GM18867 (cell line): ENCODE measurements around the gene SYTL1.

Source experiments
- ATAC-seq: cut with Tn5 transposase; IDR thresholded peaks from one replicate; pipeline ENCODE4 v1.9.1; 2021; ENCODE audit warnings: mild to moderate bottlenecking, moderate library complexity; ENCODE audit not compliant: unreplicated experiment

The SYTL1 gene

DNA sequence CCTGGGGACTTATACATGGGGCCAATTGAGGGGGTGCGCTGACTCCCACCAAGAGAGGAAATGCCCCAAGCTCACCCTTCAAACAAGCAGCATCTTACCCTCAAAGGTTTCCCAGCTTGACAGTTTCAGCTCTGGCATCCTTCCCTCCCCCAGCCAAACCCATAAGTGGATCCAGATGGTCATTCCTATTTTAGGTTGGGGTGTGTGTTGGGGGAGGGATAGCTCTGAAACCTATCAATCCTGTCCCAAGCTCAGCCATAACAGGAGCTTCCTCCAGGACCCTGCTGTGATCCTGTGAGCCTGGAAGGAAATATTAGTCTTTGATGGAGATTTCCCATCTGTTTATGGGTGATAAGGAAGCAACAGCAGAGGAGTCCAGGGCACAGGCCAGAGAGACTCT lies 23.2 kb upstream of the SYTL1 start:
- no peak for ATAC-seq

DNA sequence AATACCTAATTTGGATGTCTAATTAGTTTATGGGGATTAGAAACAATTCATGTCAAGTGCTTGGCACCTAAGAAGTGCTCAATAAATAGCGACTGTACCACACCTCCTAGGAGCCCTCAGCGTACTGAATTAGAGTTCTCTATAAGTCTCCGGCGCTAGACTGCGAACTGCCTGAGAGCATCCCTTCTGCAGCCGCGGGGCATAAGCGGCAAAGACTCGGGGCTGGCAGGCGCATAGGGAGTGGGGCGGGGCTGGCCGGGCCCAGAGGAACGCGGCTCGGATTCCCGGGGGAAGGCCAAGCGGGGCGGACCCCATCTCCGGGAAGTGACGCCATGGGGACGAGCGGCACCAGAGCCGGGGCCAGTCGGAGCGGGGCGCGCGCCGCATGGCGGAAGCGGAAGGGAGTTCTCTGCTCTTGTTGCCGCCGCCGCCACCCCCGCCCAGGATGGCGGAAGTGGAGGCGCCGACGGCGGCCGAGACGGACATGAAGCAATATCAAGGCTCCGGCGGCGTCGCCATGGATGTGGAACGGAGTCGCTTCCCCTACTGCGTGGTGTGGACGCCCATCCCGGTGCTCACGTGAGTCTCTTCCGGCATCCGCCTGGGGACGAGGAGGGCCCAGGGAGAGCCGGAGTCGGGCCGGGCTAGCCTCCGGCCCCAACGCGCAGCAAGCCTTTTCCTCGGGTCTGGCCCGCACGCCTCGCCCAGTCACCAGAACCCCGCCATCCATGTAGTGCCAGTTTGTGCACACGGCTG lies 19.8 kb upstream of the SYTL1 start, which contains the start of gene TMEM222:
Gene TMEM222, plus strand, starts transcription at position 351 of the 756 bp plus-strand sequence. Its CDS starts 35 bp downstream, at position 386.
- ATAC-seq, result peak; percentile 91

DNA sequence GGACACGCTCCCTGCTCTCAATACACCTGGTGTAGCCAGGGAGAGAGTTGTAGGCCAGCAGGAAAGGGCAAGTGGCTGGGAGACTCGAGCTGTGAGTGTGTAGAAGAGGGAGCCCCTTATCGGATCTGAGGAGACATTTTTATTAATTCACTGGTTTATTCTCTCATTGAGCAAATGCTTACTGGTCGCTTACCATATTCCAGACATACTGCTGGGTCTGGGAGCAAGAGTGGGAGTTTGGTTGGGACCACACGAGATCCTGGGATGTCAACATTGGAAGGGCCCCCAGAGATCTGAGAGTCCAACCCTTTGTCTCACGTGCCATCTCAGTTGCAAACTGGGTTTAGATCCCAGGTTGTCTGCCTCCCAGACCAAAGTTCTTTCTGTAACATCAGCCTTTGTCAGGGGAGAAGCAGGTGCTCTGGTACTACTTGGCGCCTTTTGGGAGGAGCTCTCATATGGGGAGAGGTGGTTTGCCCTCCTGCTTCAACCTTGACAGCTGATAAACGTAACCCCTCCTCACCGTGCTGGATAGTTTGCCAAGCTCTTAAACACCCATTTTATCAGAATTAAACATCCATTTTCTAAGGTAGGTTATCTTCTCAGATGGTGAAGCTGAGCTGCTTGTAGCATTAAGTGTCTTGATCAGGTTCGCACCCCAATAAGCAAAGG lies 19.1 kb upstream of the SYTL1 start:
- no peak for ATAC-seq

GRCh38 chr1:27325286-27325685 lies 16.5 kb upstream of the SYTL1 start:
- no peak for ATAC-seq

DNA sequence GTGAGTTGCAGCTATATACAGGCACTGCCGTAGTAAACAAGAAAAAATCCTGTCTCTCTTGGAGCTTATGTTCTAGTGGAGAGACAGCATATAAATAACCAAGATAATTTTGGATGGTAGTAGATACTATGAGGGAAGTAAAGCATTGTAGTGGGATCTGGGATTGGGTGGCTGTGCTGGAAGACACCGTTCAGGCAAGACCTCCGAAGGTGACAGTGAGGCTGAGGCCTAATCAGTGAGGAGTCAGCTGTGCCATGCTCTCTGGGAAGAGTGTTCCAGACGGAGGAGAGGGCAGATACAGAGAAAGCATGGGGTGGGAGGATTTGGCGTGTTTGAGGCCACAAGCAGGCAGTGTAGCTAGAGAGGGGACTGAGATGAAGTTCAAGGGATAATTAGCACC lies 13.9 kb upstream of the SYTL1 start:
- no peak for ATAC-seq

- ATAC-seq, result no peak
Measured at GRCh38 chr1:27330786-27331185, 11.0 kb upstream of the SYTL1 start.

GRCh38 chr1:27331426-27331825 lies 10.4 kb upstream of the SYTL1 start:
- no peak for ATAC-seq

DNA sequence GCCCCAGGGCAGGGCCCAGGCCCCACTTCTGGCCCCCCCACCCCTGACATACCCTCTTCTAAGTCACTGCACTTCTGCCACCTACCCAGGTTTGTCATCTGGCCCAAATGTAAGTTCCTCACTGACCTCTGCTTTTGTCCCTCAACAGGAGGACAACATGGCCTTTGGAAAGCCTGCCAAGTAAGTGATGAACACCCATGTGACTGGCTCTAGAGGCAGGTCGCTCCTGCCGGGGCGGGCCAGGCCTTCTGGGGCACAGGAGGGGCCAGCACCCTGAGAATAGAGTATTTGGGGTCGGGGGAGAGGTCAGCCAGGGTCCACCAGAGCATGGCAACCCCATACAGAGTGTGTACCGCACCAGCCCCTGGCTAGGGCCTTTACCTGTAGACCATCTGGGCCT lies 9.9 kb upstream of the SYTL1 start:
- no peak for ATAC-seq

DNA sequence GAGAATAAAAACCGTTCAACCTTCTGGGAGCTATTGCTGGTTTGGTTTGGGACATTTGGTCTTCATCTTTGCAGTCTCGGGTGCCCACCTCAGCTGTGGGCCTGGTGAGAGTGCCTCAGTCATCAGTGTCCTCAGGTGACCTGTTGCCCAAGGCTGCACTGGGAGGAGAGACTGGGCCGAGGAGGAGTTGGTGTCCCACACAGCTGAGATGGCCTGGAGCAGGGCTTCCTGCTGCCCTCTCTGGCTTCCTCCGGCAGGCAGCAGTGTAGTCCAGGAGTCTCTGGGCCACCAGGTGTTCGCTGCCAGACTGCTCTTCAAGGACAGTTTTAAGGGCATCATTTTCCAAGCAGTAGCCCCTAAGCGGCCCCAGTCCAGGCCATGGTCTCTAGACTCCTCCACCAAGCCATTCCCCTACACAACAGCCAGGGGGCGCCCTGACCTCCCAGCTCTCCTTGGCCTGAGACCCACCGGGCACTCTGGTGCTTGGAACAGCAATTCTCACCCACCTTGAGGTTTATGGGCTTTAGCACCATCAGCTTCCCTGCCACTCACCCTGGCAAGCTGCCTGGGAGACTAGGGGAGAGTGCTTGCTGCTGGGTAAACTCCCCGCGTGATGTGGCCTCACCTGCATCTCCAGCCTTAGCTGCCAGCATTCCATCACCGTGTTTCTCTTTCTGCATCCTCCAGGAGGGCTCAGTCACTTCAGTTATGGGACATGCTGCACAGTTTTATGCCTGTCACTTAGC lies 9.1 kb upstream of the SYTL1 start:
- ATAC-seq, result no peak

GRCh38 chr1:27333717-27334279 lies 8.0 kb upstream of the SYTL1 start:
- no peak for ATAC-seq

- ATAC-seq, result no peak
Measured at GRCh38 chr1:27335506-27336422, 6.1 kb upstream of the SYTL1 start.

DNA sequence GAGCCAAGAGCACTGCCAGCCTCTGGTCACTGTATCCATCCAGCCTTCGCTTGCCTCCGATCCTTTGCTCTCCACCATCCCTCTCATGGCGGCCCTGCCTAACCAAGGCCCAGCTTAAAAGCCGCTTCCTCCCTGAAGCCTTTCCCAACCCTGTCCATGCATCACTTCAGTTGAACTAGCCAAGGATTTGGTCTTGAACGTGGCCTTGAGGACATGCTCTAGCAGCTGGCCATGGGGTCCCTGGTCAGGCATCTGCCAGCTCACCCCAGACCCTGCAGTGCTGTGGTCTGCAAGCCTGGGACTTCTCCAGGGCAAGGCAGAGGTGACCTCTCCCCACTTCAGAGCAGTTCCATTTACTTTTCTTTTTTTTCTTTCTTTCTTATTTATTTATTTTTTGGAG lies 5.1 kb upstream of the SYTL1 start:
- ATAC-seq, result no peak

- no peak for ATAC-seq
Measured at GRCh38 chr1:27338751-27339150, 3.1 kb upstream of the SYTL1 start.

DNA sequence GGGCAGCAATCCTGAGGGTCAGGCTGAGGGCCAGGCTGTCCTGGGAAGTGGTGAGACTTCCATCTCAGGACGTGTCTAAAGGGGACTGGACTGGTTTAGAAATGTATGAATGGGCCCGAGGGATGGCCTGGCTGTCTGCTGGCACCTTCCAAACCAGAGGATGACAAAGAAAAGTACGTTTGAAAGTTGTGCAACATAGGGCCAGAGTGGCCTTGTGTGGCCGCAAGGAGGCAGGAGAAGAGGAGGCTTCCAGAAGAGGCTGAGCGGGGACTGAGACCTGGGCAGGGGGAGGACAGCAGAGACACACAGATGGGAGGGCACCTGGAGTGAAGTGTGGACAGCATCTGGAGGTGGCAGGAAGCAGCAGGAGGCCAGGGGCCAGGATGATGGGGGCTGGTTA lies 2.6 kb upstream of the SYTL1 start:
- no peak for ATAC-seq

DNA sequence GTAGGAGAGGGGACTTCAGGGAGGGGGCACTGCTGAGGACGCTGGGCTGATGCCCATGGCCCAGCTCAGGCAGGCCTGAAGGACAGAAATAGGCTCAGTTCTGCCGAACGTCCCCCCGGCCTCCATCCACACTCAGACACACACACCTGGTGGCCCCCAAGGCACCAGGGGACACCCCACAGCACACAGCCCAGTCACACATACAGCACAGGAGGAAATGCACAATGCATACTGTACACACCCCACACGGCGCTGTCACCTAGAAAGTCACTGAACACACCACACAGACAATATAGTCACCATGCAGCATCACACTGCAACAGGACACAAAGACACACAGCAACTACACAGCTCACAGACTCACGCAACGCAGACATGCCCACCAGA lies 562 bp downstream of the SYTL1 start:
- ATAC-seq, result no peak

GRCh38 chr1:27342778-27343638 lies 1.2 kb downstream of the SYTL1 start:
- no peak for ATAC-seq

DNA sequence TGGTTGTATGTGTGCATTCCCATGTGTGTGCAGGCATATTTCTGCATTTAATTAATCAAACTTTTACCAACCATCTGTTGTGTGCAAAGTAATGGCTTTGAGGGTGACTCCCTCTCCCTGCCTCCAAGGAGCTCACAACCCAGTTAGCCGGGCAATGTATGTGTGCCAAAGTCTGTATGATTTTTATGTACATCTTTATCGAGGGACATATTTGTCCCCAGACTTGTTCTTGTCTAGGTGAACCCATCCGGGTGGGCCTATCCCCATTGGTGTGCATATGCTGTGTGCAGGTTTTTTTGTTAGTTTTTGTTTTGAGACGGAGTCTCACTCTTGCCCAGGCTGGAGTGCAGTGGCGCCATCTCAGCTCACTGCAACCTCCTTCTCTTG lies 1.8 kb downstream of the SYTL1 start:
- no peak for ATAC-seq

DNA sequence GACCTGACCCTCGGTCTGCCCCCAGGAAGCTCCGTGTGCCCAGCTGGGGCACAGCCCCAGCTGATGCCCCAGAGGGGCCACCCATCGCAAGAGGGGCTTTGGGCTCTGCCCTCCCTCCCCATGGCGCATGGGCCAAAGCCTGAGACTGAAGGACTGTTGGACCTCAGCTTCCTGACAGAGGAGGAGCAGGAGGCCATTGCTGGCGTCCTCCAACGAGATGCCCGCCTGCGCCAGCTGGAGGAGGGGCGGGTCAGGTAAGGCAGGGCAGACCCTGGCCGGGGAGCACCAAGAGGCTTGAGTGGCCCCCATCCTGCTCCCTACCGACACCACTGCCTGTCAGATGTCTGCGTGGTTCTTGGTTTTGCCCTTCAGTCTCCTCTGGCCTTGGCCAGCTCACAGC lies 3.5 kb downstream of the SYTL1 start:
- no peak for ATAC-seq

DNA sequence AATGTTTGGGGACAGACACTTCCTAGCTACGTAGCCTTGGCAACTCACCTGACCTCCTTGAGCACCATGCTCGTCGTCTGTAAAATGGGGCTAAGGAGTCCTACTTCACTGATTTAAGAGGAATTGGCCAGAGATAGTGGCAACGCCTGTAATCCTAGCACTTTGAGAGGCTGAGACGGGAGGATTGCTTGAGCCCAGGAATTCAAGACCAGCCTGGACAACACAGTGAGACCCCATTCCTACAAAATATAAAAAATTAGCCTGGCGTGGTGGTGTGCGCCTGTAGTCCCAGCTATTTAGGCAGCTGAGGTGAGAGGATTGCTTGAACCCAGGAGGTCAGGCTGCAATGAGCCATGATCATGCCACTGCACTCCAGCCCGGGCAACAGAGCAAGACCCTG lies 4.5 kb downstream of the SYTL1 start:
- ATAC-seq, result no peak
